Heart right ventricle (tissue), 16 donors: ENCODE data around the gene RSPO3. TPM values are rescaled to one million over a fixed set of nuclear protein-coding genes. Genes with fewer than 3 reads are reported as not detected.
"Not testable (repeated sequence)": the region's sequence is repeated elsewhere in the genome, so short reads cannot be mapped to it uniquely, and the experiment has no call there.

Source experiments
- ATAC-seq, 8 donors: fragments of 200-7000 bp; cut with Tn5 transposase; one replicate each; pipeline ENCODE4 v1.9.1; 2020; ENCODE audit warnings: mild to moderate bottlenecking in 8 of 8, moderate library complexity in 8 of 8, moderate number of reproducible peaks in 1 of 8
- DNase-seq, 2 donors: peaks; one replicate each; pipeline ENCODE4 v3.0.0-alpha.2; 2020
- H3K27ac ChIP-seq, 10 donors: fragments of 200-600 bp; sonication (generic) in 2 of 10; one replicate each; pipeline versions ENCODE4 v1.5.0 to v1.8.0; 2020 to 2022; ENCODE audit warnings: mild to moderate bottlenecking in 3 of 10
- H3K27me3 ChIP-seq, 7 donors: fragments of 200-600 bp; one replicate each; pipeline ENCODE4 v1.8.0; 2021 to 2022; ENCODE audit warnings: mild to moderate bottlenecking in 2 of 7
- H3K36me3 ChIP-seq, 9 donors: fragments of 200-600 bp; sonication (generic) in 1 of 9; one replicate each; pipeline versions ENCODE4 v1.5.0 to v1.8.0; 2020 to 2022; ENCODE audit warnings: mild to moderate bottlenecking in 2 of 9
- H3K4me1 ChIP-seq, 9 donors: fragments of 200-600 bp; sonication (generic) in 1 of 9; one replicate each; pipeline versions ENCODE4 v1.5.0 to v1.8.0; 2020 to 2022; ENCODE audit warnings: mild to moderate bottlenecking in 4 of 9
- H3K4me3 ChIP-seq, 10 donors: fragments of 200-600 bp; sonication (generic) in 2 of 10; one replicate each; pipeline versions ENCODE4 v1.5.0 to v1.8.0; 2020 to 2022; ENCODE audit warnings: mild to moderate bottlenecking in 7 of 10, moderate library complexity in 2 of 10
- H3K9me3 ChIP-seq, 11 donors: fragments of 200-600 bp in 10 of 11; sonication (generic) in 2 of 11; one replicate each; pipeline versions ENCODE4 v1.5.0 to v1.8.0; 2013 to 2022; ENCODE audit warnings: mild to moderate bottlenecking in 2 of 11, control low read depth in 1 of 11, moderate library complexity in 1 of 11
- CTCF ChIP-seq, 9 donors: fragments of 200-600 bp; sonication (generic) in 2 of 9; IDR thresholded peaks; one replicate each; pipeline versions ENCODE4 v1.5.0 to v1.8.0; 2021 to 2022; ENCODE audit warnings: antibody characterized with exemption in 9 of 9, mild to moderate bottlenecking in 5 of 9, moderate library complexity in 1 of 9
- WGBS, 2 donors: extraction: QIAGEN DNeasy Blood & Tissue Kit; methylation state at CpG; one replicate each; pipeline ENCODE4 v1.1.7; 2013; ENCODE audit warnings: inconsistent platforms in 1 of 2; 5-methylcytosine and 5-hydroxymethylcytosine counted together
- intact Hi-C, 10 donors: fragments of 100-400 bp; cut with DNase I; formaldehyde crosslinking; loops; one replicate each; pipeline versions ENCODE4 v1.11.1 to v1.14.2; 2022
- polyA plus RNA-seq, 2 donors: library from polyadenylated mRNA; stranded (reverse); fragments of 200-250 nt; gene quantifications; one replicate each; pipeline ENCODE4 v1.2.3, GENCODE V29; 2013
- total RNA-seq, 10 donors: library from RNA; stranded (reverse); fragmentation: NEBNext Ultra II Directional in 3 of 10; extraction: Animal tissue kit (Norgen Biotek cat#: 25700) in 3 of 10; gene quantifications; one replicate each; pipeline versions ENCODE4 v1.2.1 to v1.2.4, GENCODE V29; 2021 to 2023
- donor health status: Arrhythmogenic right ventricular cardiomyopathy.
- donor health status: ischemic (EF 13 %, LVEDD 7.1; RV severe dilation, severe dysfunction).
- donor health status: healthy with polysubstance abuse.
- donor health status: DM: no; HTN: yes; CAD: no.
- donor health status: DM: no; HTN: no; CAD: no.
- donor health status: ischemic (EF 25% LVEDD 6.9; RV normal size, moderate dysfunction).
- donor health status: ischemic (EF 25% LVEDD 5.7; RV mildly dilated, moderate dysfunction).
- donor health status: healthy.
- donor health status: DM: yes; HTN: yes; CAD: no.
- donor health status: Ischemic cardiomyopathy.
- donor health status: ischemic (EF 35%, LVEDD 5.7; RV mildly dilated, moderate dysfunction).
- donor health status: nonischemic (EF 11% LVEDD 7.7; RV severe dilation, severe dysfunction).
- donor health status: DM: yes; HTN: yes; CAD: no.
- donor health status: PGD.
- donor health status: ischemic (EF 29% LVEDD 5.4; RV normal size, mild dysfunction).
- donor health status: nonischemic (EF 23%, LVEDD 6.1; RV moderate dilation, normal function).

RSPO3 gene
- total and polyA plus RNA-seq, 12 donors, result 0.20 to 0.73 (median 0.37) TPM; not detected in 1

- Histone ChIP-seq H3K4me1 (peaks cover 0 to 6% (median 0%) of the 10 kb centered on the region in 9 donors), H3K4me3 (no peak overlapping the region), H3K27ac (no peak overlapping the region), H3K36me3 (no peaks in the 10 kb centered on the region), H3K9me3 (no peaks in the 10 kb centered on the region), H3K27me3 (no peaks in the 10 kb centered on the region)
- intact Hi-C loops, result no loop called here
- ATAC-seq, result no peak
- no peak for DNase-seq
- TF ChIP-seq CTCF (IDR thresholded peaks at IDR 0.05), result no peak
- 50 to 89% methylated on average over 1 of the region's 1 CpG for WGBS, 2 donors
Measured at GRCh38 chr6:127222418-127222817, 103.9 kb downstream of the RSPO3 start.

GRCh38 chr6:127225497-127225896 is 107.0 kb downstream of the RSPO3 start:
- intact Hi-C loops, result no loop called here
- H3K9me3 ChIP-seq, result peaks cover 0 to 13% (median 0%) of the 10 kb centered on the region in 11 donors
- H3K4me1 ChIP-seq, result no peaks in the 10 kb centered on the region
- ATAC-seq, result no peak
- H3K27ac ChIP-seq, result no peak overlapping the region
- no peaks in the 10 kb centered on the region for H3K36me3 ChIP-seq
- TF ChIP-seq CTCF (IDR thresholded peaks at IDR 0.05), result no peak
- no peak overlapping the region for H3K4me3 ChIP-seq
- no peaks in the 10 kb centered on the region for H3K27me3 ChIP-seq
- no peak for DNase-seq
- 63 to 85% methylated on average over 1 of the region's 1 CpG for WGBS, 2 donors

GRCh38 chr6:127233819-127234218 is 115.3 kb downstream of the RSPO3 start:
- ATAC-seq, result not testable (repeated sequence)
- WGBS, 2 donors, result 71 to 80% methylated on average over 3 of the region's 3 CpGs

GRCh38 chr6:127243501-127243900 is 125.0 kb downstream of the RSPO3 start:
- no peaks in the 10 kb centered on the region for H3K4me1 ChIP-seq
- no peak overlapping the region for H3K27ac ChIP-seq
- no peaks in the 10 kb centered on the region for H3K27me3 ChIP-seq
- TF ChIP-seq CTCF (IDR thresholded peaks at IDR 0.05), result no peak
- no peak overlapping the region for H3K4me3 ChIP-seq
- intact Hi-C loops, result no loop called here
- ATAC-seq, result no peak
- H3K36me3 ChIP-seq, result no peaks in the 10 kb centered on the region
- DNase-seq, result no peak
- WGBS, 2 donors, result 58 to 67% methylated on average over 1 of the region's 1 CpG
- H3K9me3 ChIP-seq, result no peaks in the 10 kb centered on the region

More at GRCh38 chr6:127233819-127234218, 115.3 kb downstream of the RSPO3 start:
- H3K4me3 ChIP-seq, H3K27me3 ChIP-seq, H3K36me3 ChIP-seq, intact Hi-C loops, H3K4me1 ChIP-seq, H3K27ac ChIP-seq, DNase-seq: not testable (repeated sequence)
- peaks cover 0 to 71% (median 13%) of the 10 kb centered on the region in 11 donors for H3K9me3 ChIP-seq

Other genes starting within 250 kb of the RSPO3 start
- 100 to 1,000 TPM in 1 of 10 donors, 10 to 100 TPM in 9; 37.2 to 106 (median 56.5) TPM for gene RNF146, start 148.2 kb downstream of the RSPO3 start, total RNA-seq
- gene RNF146, start 148.2 kb downstream of the RSPO3 start, polyA plus RNA-seq, result 10 to 100 TPM; 18.0 to 40.4 TPM
- 10 to 100 TPM; 32.2 to 45.3 (median 38.2) TPM for gene ECHDC1, start 224.9 kb downstream of the RSPO3 start, total RNA-seq
- gene ECHDC1, start 224.9 kb downstream of the RSPO3 start, polyA plus RNA-seq, result 10 to 100 TPM; 19.5 to 36.3 TPM